Measurements from ENCODE around the gene FBN1.

Gene FBN1

GRCh38 chr15:48426941-48427340, 218.6 kb downstream of the FBN1 start:
- no peak for DNase-seq (ENCODE audit: low read depth)

GRCh38 chr15:48426044-48426443, 219.5 kb downstream of the FBN1 start:
- no peak for DNase-seq (ENCODE audit: low read depth)

GRCh38 chr15:48425051-48425450, 220.5 kb downstream of the FBN1 start:
- no peak for DNase-seq (ENCODE audit: low read depth)

- DNase-seq (ENCODE audit: low read depth) = no peak
Measured at GRCh38 chr15:48423896-48424475, 221.5 kb downstream of the FBN1 start.

GRCh38 chr15:48423342-48423741, 222.2 kb downstream of the FBN1 start:
- no peak for DNase-seq (ENCODE audit: low read depth)

GRCh38 chr15:48422401-48422800, 223.1 kb downstream of the FBN1 start:
- no peak for DNase-seq (ENCODE audit: low read depth)

- no peak for DNase-seq (ENCODE audit: low read depth)
Measured at GRCh38 chr15:48421362-48421761, 224.1 kb downstream of the FBN1 start.

- no peak for DNase-seq (ENCODE audit: low read depth)
Measured at GRCh38 chr15:48419896-48420295, 225.6 kb downstream of the FBN1 start.

- no peak for DNase-seq (ENCODE audit: low read depth)
Measured at GRCh38 chr15:48418343-48418742, 227.2 kb downstream of the FBN1 start.

GRCh38 chr15:48416301-48416700, 229.2 kb downstream of the FBN1 start:
- DNase-seq (ENCODE audit: low read depth) = no peak

- DNase-seq (ENCODE audit: low read depth) = no peak
Measured at GRCh38 chr15:48415036-48415886, 230.2 kb downstream of the FBN1 start.

GRCh38 chr15:48414015-48414414, 231.5 kb downstream of the FBN1 start:
- peak; percentile 92 for DNase-seq (ENCODE audit: low read depth)

- DNase-seq (ENCODE audit: low read depth) = no peak
Measured at GRCh38 chr15:48413304-48413703, 232.2 kb downstream of the FBN1 start.

- DNase-seq (ENCODE audit: low read depth) = peak; percentile 77
Measured at GRCh38 chr15:48411971-48412591, 233.4 kb downstream of the FBN1 start.

- no peak for DNase-seq (ENCODE audit: low read depth)
Measured at GRCh38 chr15:48409623-48410022, 235.9 kb downstream of the FBN1 start.

GRCh38 chr15:48408327-48408726, 237.2 kb downstream of the FBN1 start:
- no peak for DNase-seq (ENCODE audit: low read depth)

- no peak for DNase-seq (ENCODE audit: low read depth)
Measured at GRCh38 chr15:48407646-48408045, 237.9 kb downstream of the FBN1 start.

- DNase-seq (ENCODE audit: low read depth) = no peak
Measured at GRCh38 chr15:48406911-48407310, 238.6 kb downstream of the FBN1 start.

GRCh38 chr15:48406266-48406891, 239.1 kb downstream of the FBN1 start:
- DNase-seq (ENCODE audit: low read depth) = no peak

GRCh38 chr15:48402427-48403177, 242.9 kb downstream of the FBN1 start:
- no peak for DNase-seq (ENCODE audit: low read depth)

- DNase-seq (ENCODE audit: low read depth) = no peak
Measured at GRCh38 chr15:48400086-48400485, 245.4 kb downstream of the FBN1 start.

GRCh38 chr15:48397841-48398240, 247.7 kb downstream of the FBN1 start:
- no peak for DNase-seq (ENCODE audit: low read depth)

Measured in GM04504 (cell line).